Effector CD4-positive, alpha-beta T cell (primary cell): ENCODE data around the gene SLC7A10. TPM values are rescaled to one million over a fixed set of nuclear protein-coding genes. Genes with fewer than 3 reads are reported as not detected.

Experiments used
- DNase-seq: peaks from one replicate; pipeline ENCODE4 v3.0.0-alpha.2; 2020
- total RNA-seq: gene quantifications from one replicate; lab custom pipeline; 2026; lab: John Stamatoyannopoulos, UW

Gene SLC7A10
- not detected for total RNA-seq

DNA sequence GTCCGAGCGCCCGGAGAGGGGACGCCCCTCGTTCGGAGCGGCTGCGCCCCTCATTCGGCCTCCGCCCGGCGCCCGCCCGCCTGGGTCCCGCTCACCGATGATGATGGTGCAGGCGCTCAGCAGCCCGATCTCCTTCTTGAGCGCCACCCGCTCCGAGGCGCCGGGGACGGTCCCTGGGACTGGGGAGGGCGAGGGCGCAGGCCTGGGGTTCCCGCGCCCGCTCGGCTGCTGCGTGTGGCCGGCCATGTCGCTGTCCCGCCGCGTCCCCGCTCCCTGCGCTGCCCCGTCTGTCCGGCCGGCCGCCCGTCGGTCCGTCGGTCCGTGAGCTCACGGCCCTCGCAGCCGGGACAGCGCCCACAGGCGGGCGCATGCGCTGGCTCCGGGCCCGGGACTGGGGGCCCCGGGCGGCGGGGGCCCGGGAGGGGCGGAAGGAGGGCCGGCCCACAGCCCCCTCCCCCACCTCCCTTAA is at the start of gene SLC7A10:
TSS of gene SLC7A10 (minus strand) at position 393 of the 469 bp plus-strand sequence. CDS start at position 246, 147 bp downstream.
- DNase-seq = no peak

DNA sequence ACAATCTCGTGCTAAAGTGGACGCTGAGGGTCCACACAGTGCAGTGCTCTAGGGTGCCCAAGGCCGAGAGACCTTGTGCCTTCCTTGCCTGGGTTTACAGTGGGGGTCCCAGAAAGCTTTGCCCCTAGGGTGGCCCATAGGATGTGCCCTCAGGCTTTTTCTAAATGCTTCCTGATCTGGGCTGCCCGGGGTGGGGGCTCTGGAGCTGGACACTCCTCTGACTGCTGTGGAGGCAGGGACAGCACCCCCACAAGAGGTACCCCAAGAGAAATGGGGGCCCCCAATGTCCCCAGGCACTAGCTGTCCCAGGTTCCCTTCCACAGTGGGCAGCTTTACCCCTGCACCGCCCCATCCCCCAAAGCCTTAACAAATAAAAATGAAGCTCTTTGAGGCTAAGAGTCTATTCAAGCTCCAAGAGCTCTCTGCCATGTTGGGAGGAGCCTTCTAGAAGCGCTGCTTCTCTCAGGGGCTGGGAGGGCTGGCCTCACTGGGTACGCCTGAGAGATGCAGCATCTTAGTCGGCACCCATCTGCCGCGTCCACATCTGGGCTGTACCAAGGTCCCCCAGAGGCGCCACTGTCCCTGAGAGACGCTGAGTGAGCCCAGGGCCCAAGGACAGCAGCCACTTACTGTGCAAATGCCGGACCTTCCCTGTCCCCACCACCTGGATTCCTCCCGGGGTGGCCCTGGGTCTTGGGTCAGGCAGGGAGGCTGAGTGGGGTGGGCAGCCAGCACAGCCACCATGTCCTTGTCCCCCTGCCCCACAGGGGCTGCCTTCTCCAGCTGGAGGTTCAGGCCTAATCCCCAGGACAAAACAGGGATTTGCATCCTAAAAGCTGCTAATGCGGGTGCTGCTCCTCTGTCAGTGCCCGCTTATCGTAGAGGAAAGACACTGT is 49.3 kb upstream of the SLC7A10 start:
- DNase-seq = no peak

DNA sequence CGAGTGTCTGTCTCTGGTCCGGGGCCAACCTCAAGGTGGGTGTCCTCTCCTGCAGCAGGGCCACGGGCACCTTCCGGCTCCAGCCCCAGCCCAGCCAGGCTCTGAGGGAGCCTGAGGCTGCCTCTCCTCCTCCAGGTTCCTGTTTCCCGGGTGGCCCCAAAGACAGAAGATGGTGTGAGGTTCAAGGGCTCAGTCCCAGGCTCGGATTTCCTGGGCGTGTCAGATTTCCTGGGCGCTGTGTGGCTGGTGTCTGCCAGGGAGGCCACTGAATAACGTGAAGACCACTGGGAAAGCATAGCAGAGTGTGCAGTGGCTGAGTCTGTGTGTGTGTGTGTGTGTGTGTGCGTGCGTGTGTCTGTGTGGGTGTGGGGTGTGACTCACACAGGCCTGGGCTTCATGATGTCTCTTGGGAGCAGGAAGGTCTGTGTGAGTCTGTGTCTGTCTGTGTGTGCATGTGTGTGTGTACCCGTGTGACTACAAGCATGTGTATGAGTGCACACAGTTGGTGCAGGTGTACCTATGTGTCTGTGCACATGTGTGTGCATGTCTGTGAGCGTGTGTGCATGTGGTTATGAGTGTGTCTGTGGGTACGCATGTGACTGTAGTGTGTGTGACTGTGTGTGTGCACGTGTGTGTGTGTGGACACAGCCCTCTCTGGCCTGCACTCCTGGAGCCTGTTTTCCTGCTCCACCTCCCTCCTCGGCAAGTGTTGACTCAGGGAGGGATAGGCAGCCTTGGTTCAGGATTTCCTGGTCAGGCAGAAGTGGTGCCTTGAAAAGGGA is 48.4 kb upstream of the SLC7A10 start:
- no peak for DNase-seq

DNA sequence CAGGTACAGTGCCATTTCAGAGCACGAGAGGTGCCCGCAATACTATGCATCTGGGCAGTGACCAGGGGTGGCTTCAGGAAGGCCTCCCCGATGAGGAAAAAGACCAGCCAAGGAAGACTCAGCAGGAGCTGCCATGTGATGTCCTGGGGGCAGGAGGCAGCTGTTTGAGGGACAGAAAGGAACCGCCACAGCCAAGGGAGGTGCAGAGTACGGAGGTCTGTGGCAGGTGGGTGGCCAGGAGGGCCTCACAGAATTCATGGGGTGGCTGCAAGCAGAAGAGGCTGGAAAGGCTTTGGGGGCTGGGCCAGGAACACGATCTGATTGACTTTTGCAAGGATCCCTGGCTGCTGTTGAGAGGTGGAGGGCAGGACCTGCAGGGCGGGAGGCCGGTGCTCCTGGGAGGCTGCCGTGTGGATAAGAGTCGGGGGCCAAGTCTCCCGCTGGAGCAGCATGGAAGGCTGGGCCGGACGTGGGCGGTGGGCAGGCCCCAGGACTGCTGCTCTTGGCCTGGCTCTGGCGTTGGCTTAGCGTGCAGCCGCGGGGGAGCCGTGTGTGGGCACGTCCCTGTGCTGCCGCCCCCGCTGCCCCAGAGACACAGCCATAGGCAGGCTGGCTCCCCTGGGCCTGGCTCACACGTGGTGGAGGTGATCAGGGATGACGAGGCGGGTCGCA is 47.6 kb upstream of the SLC7A10 start:
- DNase-seq = no peak

DNA sequence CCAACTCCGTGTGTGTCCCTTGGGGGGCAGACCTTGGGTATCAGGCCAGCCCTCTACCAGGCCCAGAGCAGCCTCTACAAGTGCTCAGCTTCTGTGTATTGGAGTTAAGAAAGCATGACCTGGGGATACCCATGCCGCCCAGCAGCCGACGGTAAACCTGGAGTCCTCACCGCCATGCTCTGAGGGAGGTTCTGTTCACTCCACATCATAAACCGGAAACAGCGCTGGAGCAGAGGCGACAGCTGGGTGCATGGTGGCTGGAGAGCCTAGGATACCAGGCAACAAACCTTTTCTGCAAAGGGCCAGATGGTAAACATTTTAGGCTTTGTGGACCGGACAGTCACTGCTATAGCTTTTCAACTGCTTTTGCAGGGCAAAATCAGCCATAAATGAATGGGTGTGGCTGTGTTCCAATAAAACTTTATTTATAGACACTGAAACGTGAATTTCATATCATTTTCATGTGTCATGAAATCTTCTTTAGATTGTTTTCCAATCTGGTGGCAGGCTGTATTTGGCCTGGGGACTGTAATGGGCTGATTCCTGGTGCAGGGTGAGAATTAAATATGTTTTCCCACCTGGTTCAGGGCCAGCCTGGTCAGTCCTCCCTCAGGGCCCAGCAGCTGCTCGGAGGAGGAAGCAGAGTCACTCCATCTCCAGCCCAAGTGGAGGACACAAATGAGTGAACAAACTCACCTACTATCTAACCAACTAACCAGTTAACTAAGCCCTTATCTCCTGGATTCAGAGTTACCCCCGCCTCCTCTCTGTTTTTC is 45.8 kb upstream of the SLC7A10 start:
- DNase-seq = no peak

DNA sequence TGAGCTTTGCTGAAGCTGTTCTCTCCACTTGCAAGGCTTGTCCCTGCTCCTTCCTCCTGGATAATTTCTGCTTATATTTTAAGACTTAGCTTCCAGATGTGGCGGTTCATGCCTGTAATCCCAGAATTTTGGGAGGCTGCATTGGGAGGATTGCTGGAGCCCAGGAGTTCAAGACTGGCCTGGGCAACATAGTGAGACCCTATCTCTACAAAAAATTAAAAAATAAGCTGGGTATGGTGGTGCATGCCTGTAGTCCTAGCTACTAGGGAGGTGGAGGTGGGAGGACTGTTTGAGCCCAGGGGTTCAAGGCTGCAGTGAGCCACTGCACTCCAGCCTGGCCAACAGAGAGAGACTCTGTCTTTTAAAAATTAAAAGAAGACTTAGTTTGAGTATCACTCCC is 45.1 kb upstream of the SLC7A10 start:
- DNase-seq = no peak

DNA sequence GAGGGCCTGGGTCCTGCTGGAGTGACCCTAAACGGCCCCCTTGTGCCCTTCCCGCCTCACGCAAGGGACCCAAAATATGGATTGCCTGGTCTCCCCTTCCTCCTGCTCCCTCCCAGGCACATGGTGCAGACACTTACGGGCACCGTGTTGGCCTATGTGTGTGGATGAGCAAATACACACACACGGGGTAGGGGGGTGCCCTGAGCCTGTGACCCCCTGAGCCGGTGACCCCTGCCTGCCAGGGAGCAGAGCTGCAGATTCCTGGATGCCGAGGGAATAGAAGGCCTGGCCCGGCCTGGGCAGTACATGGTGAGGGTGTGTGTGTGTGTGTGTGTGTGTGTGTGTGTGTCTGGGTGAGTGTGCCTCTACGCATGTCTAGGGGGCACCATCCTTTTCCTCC is 43.4 kb upstream of the SLC7A10 start:
- no peak for DNase-seq

DNA sequence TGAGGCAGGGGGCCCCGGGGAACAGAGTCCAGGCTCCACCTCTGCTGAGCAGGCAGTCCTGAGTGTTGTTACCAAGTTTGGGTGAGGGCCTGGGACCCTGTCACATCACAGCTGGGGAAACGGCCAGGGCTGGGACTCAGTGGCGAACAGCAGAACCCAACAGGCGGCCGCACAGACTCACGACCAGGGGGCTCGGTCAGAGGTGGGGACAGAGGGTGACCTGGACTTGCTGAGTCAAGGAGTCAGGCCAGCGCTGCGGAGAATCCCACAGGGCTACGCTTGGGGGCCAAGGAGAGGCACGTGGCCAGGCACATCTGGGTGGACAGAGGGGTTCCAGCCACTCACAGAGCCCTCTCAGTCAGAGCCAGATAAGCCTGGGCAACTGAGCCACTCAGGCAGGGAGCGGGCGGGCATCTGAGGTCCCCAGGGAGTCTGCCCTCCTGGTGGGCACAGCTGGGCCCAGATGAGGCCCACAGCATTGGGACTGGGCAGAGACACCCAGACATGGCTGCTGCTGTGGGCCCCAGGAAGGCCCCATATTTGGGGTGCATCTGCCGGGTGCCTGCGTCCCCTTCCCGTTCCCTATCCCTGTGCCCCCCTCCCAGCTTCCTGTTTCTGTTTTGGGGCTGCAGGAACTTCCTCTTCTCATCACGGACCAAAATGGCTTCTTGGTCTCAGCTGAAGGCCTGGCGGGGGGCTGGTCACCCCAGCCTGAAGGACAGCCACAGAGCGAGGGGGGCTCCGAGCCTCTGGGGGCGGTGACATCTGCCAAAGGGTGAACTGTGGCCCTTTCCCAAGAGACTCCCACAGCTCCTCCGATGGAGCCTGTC is 42.7 kb upstream of the SLC7A10 start:
- DNase-seq = no peak

DNA sequence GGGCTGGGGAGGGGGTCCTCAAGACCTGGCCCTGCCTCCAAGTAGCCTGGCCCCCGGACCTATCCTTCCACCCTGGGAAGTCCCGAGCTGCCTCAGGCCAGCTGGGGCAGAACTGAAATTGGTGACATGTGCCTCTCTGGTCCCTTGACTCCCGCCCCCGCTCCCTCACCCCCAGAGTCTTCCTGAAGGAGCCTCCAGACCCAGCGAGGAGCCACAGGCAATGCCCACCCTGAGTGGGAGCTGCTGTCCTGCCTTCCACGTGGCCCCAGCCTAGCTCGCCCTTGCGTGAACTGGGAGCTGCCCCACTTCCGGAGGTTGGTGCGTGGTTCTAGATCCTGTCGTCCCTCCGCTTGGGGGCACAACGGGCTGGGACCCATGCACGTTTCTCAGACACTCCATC is 42.1 kb upstream of the SLC7A10 start:
- DNase-seq = no peak

DNA sequence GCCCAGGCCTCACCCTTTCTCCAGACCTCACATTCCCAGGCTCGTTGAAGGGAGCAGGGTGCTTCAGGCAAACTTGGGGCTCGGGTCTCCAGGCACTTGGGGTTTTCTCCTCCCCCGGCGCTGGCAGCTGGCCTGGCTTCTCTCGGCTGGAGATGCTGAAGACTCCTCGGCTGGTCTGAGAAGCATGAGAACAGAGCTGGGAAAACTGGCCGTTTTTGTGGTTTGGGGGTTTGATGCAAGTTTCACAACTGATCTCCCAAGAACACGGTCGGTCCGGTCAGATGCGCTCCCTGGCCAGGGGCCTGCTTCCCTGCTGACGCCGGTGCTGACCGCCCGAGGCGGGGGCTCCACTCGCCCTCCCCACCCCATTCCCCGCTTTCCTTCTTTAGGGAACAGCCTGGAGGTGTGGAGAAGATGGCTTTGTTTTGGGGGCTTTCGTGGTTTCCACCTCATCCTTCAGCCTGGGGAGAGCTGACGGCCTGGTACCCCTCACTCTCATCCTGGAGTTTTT is 41.4 kb upstream of the SLC7A10 start:
- no peak for DNase-seq

DNA sequence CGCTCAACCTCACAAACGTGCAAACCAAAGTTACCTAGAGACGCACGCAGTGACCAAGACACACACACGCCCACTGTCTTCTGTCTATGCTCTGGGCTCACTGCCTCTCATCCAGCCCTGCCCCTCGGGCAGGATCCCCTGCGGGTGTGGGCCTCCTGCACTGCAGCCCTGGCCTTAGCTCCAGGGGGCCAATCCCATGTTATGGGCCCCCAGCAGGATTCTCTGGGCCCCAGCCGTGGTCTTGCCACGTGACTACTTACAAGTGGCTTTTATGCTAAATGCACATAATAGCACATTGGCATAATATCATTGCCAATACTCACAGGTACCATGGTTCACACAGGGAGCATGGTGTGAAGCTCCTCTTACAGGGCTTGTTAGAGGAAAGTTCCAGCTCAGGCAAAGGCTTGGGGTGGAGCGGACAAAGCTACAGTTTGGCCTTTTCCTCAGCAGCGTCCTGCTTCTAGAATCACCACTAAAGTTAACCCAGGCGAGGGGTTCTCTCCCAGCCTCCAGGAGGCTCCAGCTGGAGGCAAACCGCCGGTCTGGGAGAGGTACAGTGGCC is 39.3 kb upstream of the SLC7A10 start:
- DNase-seq = no peak

DNA sequence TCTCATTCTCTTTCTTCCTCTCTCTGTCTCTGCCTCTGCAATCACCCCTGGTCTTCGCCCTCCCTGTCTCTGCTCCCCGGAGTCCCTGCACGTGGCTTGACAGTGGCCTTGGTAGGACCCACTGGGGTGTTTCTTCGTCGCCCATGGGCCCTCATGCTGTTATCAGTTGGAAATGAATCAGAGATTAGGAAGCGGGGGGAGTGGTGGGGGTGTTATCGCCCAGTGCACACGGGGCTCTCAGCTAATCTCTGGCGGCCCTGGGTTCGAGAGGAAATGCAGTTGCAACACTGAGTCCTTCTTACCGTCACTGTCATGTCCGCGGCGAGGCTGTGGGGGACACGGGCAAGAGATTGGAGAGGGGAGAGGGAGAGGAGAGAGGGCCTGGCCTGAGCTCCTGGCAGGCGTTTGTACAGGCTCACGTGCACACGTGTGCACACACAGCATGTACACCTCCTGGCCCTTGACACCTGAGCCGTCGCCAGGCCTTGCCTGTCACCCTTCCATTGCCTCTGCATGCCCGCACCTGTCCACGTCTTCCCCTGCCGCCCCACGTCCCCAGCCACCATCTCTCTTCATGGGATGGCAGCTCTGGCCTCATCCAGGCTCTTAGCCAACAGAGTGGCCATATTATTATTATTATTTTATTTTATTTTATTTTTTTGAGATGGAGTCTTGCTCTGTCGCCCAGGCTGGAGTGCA is 37.8 kb upstream of the SLC7A10 start:
- no peak for DNase-seq

DNA sequence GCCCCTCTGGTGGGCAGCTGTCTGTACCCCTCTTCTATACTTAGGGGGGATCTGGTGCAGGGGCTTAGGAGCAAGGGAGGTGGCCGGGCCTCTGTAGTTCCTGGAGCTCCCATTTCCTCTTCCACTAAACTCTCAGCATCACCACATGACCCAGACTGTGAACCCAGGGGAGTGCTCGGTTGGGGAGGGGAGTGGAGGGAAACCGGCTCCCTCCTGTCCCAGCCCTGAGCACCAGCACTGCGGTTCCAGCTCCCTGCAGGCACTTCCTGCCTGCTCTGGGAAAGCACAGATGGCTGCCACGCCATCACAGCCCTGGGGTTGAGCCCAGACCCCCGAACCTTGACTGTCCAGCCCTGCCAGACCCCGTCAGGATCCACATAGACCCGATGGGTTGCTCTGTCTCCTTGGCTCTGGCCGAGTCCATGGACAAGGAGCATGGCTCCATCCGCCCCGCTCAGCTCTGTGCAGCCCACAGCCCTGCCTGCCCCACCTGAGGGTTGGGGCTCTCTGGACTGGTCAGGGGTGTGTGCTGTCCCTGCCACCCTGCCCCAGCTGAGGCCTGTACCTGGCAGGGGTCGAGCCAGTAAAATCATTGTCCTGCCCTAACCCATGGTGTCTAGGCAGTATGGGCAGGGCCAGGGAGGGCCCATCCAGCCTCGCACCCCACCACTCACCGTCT is 36.0 kb upstream of the SLC7A10 start:
- DNase-seq = no peak

DNA sequence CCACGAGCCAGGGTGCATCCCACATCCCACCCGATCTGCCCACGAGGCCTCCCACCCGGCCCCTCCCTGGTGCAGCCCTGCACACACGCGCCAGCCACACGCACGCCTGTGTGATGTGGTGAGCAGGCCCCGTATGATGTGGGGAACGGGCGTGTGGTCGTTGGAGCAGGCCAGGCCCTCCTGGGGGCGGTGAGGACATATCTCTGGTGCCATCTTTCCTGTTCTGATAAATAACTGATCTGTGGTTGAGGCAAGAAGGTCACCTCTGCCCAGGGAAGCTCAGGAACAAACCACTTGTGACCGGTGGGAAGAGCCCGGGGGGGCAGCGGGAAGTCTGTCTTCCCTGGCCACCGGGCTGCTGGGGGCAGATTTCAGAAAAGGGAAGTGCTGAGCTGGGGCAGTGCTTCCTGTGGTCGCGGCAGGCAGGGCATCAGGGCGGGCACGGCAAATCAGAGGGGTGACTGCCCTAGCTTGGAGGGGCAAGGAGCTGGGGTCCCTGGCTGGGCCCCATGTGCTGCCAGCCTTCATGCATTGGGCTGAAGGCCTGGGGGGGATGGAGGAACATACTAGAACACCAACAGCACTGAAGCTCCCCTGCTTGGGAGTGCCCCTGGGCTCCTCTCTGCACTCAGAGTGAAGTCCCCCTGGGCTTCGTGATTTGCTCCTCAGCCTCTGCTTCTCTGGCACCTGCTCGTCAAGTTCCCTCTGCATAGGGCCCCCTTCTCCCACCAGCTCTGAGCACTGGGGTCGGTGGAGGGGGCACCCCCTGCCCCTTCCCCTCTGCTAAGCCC is 35.2 kb upstream of the SLC7A10 start:
- DNase-seq = no peak

DNA sequence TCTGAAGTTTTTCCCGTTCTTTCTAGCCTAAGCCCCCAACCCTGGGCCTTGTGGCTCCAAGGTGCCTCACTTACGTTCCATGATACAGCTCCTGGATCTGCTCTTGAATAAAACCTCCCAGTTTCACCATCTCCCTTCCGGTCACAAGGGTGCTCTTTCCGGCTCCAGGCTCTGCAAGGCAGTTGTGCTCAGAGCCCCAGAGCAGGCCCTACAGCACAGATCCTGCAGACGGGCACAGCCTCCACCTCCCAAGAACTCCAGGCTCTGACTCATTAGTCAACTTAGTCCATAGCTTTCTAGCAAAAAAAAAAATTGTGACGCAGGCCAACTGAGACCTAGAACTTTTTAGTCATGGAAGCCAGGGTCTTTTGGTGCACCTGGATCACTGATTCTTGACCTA is 33.9 kb upstream of the SLC7A10 start:
- DNase-seq = no peak

DNA sequence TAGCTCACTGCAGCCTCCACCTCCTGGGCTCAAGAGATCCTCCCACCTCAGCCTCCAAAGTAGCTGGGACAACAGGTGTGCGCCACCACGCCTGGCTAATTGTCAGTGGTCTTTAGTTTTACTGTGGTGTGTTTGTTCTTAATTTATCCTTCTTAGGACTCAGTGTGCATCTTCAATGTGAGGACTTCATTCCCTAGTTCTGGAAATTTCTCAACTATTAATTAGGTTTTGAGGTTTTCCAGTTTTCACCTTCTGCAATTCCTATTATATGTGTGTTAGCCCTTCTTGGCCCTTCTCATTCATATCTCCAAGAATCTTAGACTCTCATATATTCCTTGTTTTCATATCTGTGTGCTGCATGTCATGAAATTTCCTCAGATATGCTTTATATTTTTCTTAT is 32.2 kb upstream of the SLC7A10 start:
- DNase-seq = no peak

DNA sequence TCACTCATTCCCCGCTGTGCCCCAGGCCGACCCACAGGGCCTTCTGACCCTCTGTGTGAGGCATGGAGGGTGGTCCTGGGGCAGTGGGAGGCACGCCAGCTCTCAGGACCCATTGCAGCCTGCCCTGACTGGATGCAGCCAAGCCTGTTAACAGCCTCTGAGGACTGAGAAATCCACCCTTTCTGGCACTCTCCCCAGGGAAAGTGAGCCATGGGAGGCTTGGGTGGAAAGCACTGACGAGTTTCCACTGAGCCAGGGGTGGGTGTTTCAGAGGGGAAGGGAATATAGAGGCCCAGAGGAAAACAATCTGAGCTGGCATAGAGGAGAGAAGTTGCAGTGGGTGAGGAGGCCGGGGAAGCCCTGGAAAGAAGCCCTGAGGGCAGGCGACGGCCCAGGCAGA is 30.6 kb upstream of the SLC7A10 start:
- no peak for DNase-seq

DNA sequence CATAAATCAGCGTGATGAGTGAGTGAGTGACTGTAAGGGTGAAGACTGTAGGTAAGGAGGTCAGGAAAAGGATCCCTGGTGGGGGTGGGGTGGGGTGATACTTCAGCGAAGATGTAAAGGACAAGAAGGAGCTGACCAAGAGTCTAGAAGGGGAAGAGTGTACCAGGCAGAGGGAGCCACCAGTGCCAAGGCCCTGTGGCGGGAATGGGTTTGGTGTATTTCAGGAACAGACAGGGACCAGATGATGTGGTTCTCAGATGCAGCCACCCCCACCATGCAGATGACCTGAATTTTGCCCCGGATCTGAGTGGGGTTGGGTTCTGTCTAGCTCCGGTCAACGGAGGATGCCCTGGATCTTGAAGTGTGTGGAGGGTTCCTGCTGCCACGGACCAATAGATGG is 30.1 kb upstream of the SLC7A10 start:
- no peak for DNase-seq
